Measurements from ENCODE around the gene DYNLRB1.

Gene DYNLRB1

DNA sequence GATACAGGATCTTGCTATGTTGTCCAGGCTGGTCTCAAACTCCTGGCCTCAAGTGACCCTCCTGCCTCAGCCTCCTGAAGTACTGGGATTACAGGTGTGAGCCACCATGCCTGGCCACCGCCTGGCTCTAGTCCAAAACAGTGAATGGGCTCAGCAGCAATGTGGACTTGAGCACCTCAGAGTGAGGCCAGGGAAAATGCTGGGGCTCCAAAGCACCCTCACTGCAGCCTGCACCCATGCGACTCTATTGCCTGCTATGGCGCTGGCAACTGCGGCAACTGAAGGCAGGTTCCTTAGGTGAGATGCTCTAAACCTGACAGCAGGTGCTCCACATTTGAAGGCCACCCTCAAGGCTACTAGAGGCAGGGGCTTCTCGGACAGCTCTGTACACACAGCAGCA is 68.8 kb downstream of the DYNLRB1 start:
- TF ChIP-seq FOXP2 (optimal IDR thresholded peaks at IDR 0.05; ENCODE audit: borderline replicate concordance, extremely low read depth, extremely low read length, insufficient read depth) (no peak), POLR2AphosphoS5 (IDR thresholded peaks at IDR 0.05; ENCODE audit: low read depth, low read length) (no peak), TAF1 (IDR thresholded peaks at IDR 0.05; ENCODE audit: borderline replicate concordance, insufficient read depth, low read length) (no peak), SIN3A (IDR thresholded peaks at IDR 0.05; ENCODE audit: borderline replicate concordance, insufficient read depth, low read length) (no peak)
- TF ChIP-seq, protein P1, sequence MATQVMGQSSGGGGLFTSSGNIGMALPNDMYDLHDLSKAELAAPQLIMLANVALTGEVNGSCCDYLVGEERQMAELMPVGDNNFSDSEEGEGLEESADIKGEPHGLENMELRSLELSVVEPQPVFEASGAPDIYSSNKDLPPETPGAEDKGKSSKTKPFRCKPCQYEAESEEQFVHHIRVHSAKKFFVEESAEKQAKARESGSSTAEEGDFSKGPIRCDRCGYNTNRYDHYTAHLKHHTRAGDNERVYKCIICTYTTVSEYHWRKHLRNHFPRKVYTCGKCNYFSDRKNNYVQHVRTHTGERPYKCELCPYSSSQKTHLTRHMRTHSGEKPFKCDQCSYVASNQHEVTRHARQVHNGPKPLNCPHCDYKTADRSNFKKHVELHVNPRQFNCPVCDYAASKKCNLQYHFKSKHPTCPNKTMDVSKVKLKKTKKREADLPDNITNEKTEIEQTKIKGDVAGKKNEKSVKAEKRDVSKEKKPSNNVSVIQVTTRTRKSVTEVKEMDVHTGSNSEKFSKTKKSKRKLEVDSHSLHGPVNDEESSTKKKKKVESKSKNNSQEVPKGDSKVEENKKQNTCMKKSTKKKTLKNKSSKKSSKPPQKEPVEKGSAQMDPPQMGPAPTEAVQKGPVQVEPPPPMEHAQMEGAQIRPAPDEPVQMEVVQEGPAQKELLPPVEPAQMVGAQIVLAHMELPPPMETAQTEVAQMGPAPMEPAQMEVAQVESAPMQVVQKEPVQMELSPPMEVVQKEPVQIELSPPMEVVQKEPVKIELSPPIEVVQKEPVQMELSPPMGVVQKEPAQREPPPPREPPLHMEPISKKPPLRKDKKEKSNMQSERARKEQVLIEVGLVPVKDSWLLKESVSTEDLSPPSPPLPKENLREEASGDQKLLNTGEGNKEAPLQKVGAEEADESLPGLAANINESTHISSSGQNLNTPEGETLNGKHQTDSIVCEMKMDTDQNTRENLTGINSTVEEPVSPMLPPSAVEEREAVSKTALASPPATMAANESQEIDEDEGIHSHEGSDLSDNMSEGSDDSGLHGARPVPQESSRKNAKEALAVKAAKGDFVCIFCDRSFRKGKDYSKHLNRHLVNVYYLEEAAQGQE (IDR thresholded peaks at IDR 0.05; ENCODE audit: insufficient read depth in 1 of 2, low read depth in 2 of 2, low read length in 2 of 2): no peak

DNA sequence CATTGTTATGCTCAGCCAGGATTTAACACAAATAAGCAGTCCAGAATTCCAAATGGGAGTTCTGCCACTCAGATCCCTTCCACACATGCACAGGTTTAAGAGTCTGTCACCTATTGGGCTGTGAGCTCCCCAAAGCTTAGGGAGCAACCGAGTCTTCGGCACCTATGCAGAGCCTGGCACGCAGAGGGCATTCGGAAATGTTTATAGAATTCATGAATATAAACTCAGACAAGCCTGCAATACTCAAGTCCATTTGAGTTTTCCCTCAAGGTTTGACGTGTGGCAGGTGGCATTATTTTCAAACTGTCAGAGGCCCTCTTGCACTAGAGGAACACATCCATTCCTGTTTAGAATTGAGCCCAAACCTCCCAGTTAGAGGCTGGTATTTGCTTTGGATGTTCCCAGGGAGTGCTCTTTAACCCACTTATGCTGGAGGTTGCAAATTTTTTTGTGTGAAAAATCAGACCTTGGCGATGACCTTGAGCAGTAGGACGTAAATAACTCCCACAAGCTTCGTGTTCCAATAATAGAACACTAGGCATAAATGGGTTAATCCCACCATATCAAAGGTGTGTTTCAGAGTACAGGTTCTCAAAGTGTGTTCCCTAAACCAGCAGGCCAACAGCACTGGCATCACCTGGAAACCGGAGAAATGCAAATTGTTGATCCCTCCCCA is 70.4 kb downstream of the DYNLRB1 start:
- TF ChIP-seq SIN3A (IDR thresholded peaks at IDR 0.05; ENCODE audit: borderline replicate concordance, insufficient read depth, low read length) (no peak), FOXP2 (optimal IDR thresholded peaks at IDR 0.05; ENCODE audit: borderline replicate concordance, extremely low read depth, extremely low read length, insufficient read depth) (no peak), POLR2AphosphoS5 (IDR thresholded peaks at IDR 0.05; ENCODE audit: low read depth, low read length) (no peak), TAF1 (IDR thresholded peaks at IDR 0.05; ENCODE audit: borderline replicate concordance, insufficient read depth, low read length) (no peak)
- TF ChIP-seq, protein P1 (IDR thresholded peaks at IDR 0.05; ENCODE audit: insufficient read depth in 1 of 2, low read depth in 2 of 2, low read length in 2 of 2): no peak
